Measurements from ENCODE around the gene DLAT. TPM values are rescaled to one million over a fixed set of nuclear protein-coding genes. Genes with fewer than 3 reads are reported as not detected.

Gene DLAT
- total RNA-seq (2021; ENCODE audit: unreplicated experiment), result 75.9 TPM
- 53.4 TPM for polyA plus RNA-seq (2012; ENCODE audit: insufficient read length)
- percentile 87 among the genes with signal in this experiment for Bru-seq, nascent RNA
- percentile 90 among the genes with signal in this experiment for BruChase-seq, experiment 1, labeled RNA remaining after a 2-hour chase
- percentile 95 among the genes with signal in this experiment for BruChase-seq, experiment 2, labeled RNA remaining after a 6-hour chase
- long read RNA-seq, full-length matches to known transcripts, result 175 of 213 reads
- long read RNA-seq, partial matches to known transcripts, result 22 of 213 reads
- long read RNA-seq, other reads (novel, unspliced or antisense), result 16 of 213 reads

GRCh38 chr11:112024773-112025678 is at the start of gene DLAT:
Gene DLAT, plus strand, starts transcription at chr11:112025408. Its CDS starts 65 bp downstream, at chr11:112025473.
- BruUV-seq (replicated peaks), result no TSS peak
- intact Hi-C loops (cut with micrococcal nuclease; ENCODE audit: unreplicated experiment), result no loop called here
- H3K27me3 ChIP-seq (ENCODE audit: control insufficient read depth, insufficient read depth, low read length), result no peaks in the 10 kb centered on the region
- peaks cover 10% of the 10 kb centered on the region for H3K4me1 ChIP-seq (ENCODE audit: control insufficient read depth, insufficient read depth, low read length)
- peak within 1 kb of the TSS; percentile 88 to 93 for H3K4me3 ChIP-seq (ENCODE audit: low read depth in 2 of 2, low read length in 2 of 2)
- in situ Hi-C loops (cut with HindIII; ENCODE audit: low pct_unique_long_range_greater_than_20kb, low sequenced_read_pairs), result no loop called here
- CTCF ChIA-PET, result no interaction called here
- no peaks in the 10 kb centered on the region for H3K9me3 ChIP-seq (ENCODE audit: control insufficient read depth, insufficient read depth, low read depth, low read length)
- ATAC-seq, result peak; percentile 96
- peak; percentile 62; the same call in 1 of the 2 replicates for TF ChIP-seq SIN3A (IDR thresholded peaks at IDR 0.05; ENCODE audit: borderline replicate concordance, insufficient read depth, low read depth, low read length)
- peak; percentile 97 for TF ChIP-seq POLR2AphosphoS5 (IDR thresholded peaks at IDR 0.05; ENCODE audit: low read depth, low read length)
- TF ChIP-seq TCF7L2 (IDR thresholded peaks at IDR 0.05; ENCODE audit: low read depth, low read length), result no peak
- TF ChIP-seq, protein P1, sequence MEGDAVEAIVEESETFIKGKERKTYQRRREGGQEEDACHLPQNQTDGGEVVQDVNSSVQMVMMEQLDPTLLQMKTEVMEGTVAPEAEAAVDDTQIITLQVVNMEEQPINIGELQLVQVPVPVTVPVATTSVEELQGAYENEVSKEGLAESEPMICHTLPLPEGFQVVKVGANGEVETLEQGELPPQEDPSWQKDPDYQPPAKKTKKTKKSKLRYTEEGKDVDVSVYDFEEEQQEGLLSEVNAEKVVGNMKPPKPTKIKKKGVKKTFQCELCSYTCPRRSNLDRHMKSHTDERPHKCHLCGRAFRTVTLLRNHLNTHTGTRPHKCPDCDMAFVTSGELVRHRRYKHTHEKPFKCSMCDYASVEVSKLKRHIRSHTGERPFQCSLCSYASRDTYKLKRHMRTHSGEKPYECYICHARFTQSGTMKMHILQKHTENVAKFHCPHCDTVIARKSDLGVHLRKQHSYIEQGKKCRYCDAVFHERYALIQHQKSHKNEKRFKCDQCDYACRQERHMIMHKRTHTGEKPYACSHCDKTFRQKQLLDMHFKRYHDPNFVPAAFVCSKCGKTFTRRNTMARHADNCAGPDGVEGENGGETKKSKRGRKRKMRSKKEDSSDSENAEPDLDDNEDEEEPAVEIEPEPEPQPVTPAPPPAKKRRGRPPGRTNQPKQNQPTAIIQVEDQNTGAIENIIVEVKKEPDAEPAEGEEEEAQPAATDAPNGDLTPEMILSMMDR (IDR thresholded peaks at IDR 0.05), result no peak
- TF ChIP-seq, protein P2, sequence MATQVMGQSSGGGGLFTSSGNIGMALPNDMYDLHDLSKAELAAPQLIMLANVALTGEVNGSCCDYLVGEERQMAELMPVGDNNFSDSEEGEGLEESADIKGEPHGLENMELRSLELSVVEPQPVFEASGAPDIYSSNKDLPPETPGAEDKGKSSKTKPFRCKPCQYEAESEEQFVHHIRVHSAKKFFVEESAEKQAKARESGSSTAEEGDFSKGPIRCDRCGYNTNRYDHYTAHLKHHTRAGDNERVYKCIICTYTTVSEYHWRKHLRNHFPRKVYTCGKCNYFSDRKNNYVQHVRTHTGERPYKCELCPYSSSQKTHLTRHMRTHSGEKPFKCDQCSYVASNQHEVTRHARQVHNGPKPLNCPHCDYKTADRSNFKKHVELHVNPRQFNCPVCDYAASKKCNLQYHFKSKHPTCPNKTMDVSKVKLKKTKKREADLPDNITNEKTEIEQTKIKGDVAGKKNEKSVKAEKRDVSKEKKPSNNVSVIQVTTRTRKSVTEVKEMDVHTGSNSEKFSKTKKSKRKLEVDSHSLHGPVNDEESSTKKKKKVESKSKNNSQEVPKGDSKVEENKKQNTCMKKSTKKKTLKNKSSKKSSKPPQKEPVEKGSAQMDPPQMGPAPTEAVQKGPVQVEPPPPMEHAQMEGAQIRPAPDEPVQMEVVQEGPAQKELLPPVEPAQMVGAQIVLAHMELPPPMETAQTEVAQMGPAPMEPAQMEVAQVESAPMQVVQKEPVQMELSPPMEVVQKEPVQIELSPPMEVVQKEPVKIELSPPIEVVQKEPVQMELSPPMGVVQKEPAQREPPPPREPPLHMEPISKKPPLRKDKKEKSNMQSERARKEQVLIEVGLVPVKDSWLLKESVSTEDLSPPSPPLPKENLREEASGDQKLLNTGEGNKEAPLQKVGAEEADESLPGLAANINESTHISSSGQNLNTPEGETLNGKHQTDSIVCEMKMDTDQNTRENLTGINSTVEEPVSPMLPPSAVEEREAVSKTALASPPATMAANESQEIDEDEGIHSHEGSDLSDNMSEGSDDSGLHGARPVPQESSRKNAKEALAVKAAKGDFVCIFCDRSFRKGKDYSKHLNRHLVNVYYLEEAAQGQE (IDR thresholded peaks at IDR 0.05; ENCODE audit: insufficient read depth in 1 of 2, low read depth in 2 of 2, low read length in 1 of 2), result peak in 1 of 2 experiments; percentile 64; a peak in 1 of 4 replicates
- DNase-seq (ENCODE audit: low read depth, low spot score), result peak; percentile 72
- H3K36me3 ChIP-seq (ENCODE audit: control insufficient read depth, insufficient read depth, low read length), result peaks cover 13% of the 10 kb centered on the region
- POLR2A ChIA-PET, result interaction anchor here (0.7 to 1.1 kb wide), 2 partner anchors 13 to 563 kb away, joined by 3 to 9 read pairs; no protein-coding TSS in a partner anchor
- peak within 1 kb of the TSS; percentile 98 for H3K27ac ChIP-seq (ENCODE audit: low read length)

- ChIA-PET POLR2A (interaction anchor here (1.0 kb wide), 1 partner anchor 70 kb away, joined by 3 read pairs; no protein-coding TSS in a partner anchor), CTCF (no interaction called here)
- Histone ChIP-seq H3K27ac (ENCODE audit: low read length) (no peak overlapping the region), H3K9me3 (ENCODE audit: control insufficient read depth, insufficient read depth, low read depth, low read length) (no peaks in the 10 kb centered on the region), H3K4me3 (ENCODE audit: low read depth in 2 of 2, low read length in 2 of 2) (no peak overlapping the region; a peak in 1 of 4 replicates), H3K4me1 (ENCODE audit: control insufficient read depth, insufficient read depth, low read length) (peaks cover 6% of the 10 kb centered on the region; the same call in 1 of the 2 replicates), H3K27me3 (ENCODE audit: control insufficient read depth, insufficient read depth, low read length) (no peaks in the 10 kb centered on the region), H3K36me3 (ENCODE audit: control insufficient read depth, insufficient read depth, low read length) (no peaks in the 10 kb centered on the region)
- ATAC-seq (peak; percentile 11; the same call in 1 of the 2 replicates), DNase-seq (ENCODE audit: low read depth, low spot score) (no peak)
- no TSS peak for BruUV-seq (replicated peaks)
- intact Hi-C loops (cut with micrococcal nuclease; ENCODE audit: unreplicated experiment), result no loop called here
- in situ Hi-C loops (cut with HindIII; ENCODE audit: low pct_unique_long_range_greater_than_20kb, low sequenced_read_pairs), result no loop called here
- TF ChIP-seq, protein P2 (IDR thresholded peaks at IDR 0.05; ENCODE audit: insufficient read depth in 1 of 2, low read depth in 2 of 2, low read length in 1 of 2), result no peak
- TF ChIP-seq POLR2AphosphoS5 (IDR thresholded peaks at IDR 0.05; ENCODE audit: low read depth, low read length), result no peak
- TF ChIP-seq, protein P1 (IDR thresholded peaks at IDR 0.05), result no peak
- TF ChIP-seq TCF7L2 (IDR thresholded peaks at IDR 0.05; ENCODE audit: low read depth, low read length), result no peak
- no peak for TF ChIP-seq SIN3A (IDR thresholded peaks at IDR 0.05; ENCODE audit: borderline replicate concordance, insufficient read depth, low read depth, low read length)
Measured at GRCh38 chr11:111976119-111976766, 49.0 kb upstream of the DLAT start.
